HFFc6 (cell line): Measurements from ENCODE around the gene CREB5. TPM values are rescaled to one million over a fixed set of nuclear protein-coding genes. Genes with fewer than 3 reads are reported as not detected.

Source experiments
- DNase-seq: peaks from one replicate; pipeline ENCODE4 v3.0.0-alpha.2; 2018
- H3K27ac Mint-ChIP-seq: 2 replicates; pipeline ENCODE4 v1.8.0; 2020; ENCODE audit warnings: mild to moderate bottlenecking, mixed read lengths
- H3K27me3 Mint-ChIP-seq: 2 replicates; pipeline ENCODE4 v1.8.0; 2021; ENCODE audit warnings: mild to moderate bottlenecking, moderate library complexity, mixed read lengths; ENCODE audit not compliant: insufficient read depth
- H3K36me3 Mint-ChIP-seq: 2 replicates; pipeline ENCODE4 v1.8.0; 2021; ENCODE audit warnings: low read depth, mixed read lengths
- H3K4me1 Mint-ChIP-seq: 2 replicates; pipeline ENCODE4 v1.8.0; 2020; ENCODE audit warnings: low read depth, mixed read lengths
- H3K4me3 Mint-ChIP-seq: 2 replicates; pipeline ENCODE4 v1.8.0; 2020; ENCODE audit warnings: mild to moderate bottlenecking, moderate library complexity, mixed read lengths
- H3K9me3 Mint-ChIP-seq: 2 replicates; pipeline ENCODE4 v1.8.0; 2020; ENCODE audit warnings: mild to moderate bottlenecking, mixed read lengths
- CTCF ChIP-seq: fragments of 200-600 bp; sonication (generic); IDR thresholded peaks from 2 replicates; pipeline ENCODE4 v1.5.0; 2021; ENCODE audit warnings: antibody characterized with exemption, mild to moderate bottlenecking
- total RNA-seq, 6 experiments: library from RNA; stranded (reverse); fragmentation: NEBNext Ultra II Directional; extraction: Animal tissue kit (Norgen Biotek cat#: 25700); gene quantifications; 2 replicates in 1 of 6; 3 replicates in 5 of 6; pipeline ENCODE4 v1.2.3, GENCODE V29; 2021

CREB5 gene
- total RNA-seq, 6 experiments from 2014 or later, result 0.60 to 0.90 (median 0.79) TPM

- Mint-ChIP-seq H3K36me3 (no peaks in the 10 kb centered on the region), H3K27ac (no peak overlapping the region), H3K9me3 (peaks cover 12% of the 10 kb centered on the region; the same call in 1 of the 2 replicates), H3K4me3 (no peak overlapping the region), H3K4me1 (no peaks in the 10 kb centered on the region), H3K27me3 (peaks cover 1% of the 10 kb centered on the region; the same call in 1 of the 2 replicates)
- no peak for TF ChIP-seq CTCF
- DNase-seq, result no peak
These were observed 105.3 kb downstream of the CREB5 start for GRCh38 chr7:28517606-28518005.

- no peak for DNase-seq
- peaks cover 6% of the 10 kb centered on the region for H3K9me3 Mint-ChIP-seq
- no peak overlapping the region for H3K27ac Mint-ChIP-seq
- H3K4me3 Mint-ChIP-seq, result no peak overlapping the region
- H3K27me3 Mint-ChIP-seq, result peaks cover 13% of the 10 kb centered on the region
- H3K4me1 Mint-ChIP-seq, result no peaks in the 10 kb centered on the region
- no peaks in the 10 kb centered on the region for H3K36me3 Mint-ChIP-seq
- TF ChIP-seq CTCF, result no peak
These were observed 108.0 kb downstream of the CREB5 start for GRCh38 chr7:28520074-28521015.

GRCh38 chr7:28524978-28525377 lies 112.7 kb downstream of the CREB5 start:
- Mint-ChIP-seq H3K36me3 (no peaks in the 10 kb centered on the region), H3K27me3 (peaks cover 13% of the 10 kb centered on the region), H3K9me3 (peaks cover 12% of the 10 kb centered on the region), H3K4me3 (no peak overlapping the region), H3K27ac (no peak overlapping the region), H3K4me1 (no peaks in the 10 kb centered on the region)
- no peak for TF ChIP-seq CTCF
- DNase-seq, result no peak

- no peak overlapping the region for H3K4me3 Mint-ChIP-seq
- DNase-seq, result no peak
- no peak for TF ChIP-seq CTCF
- no peaks in the 10 kb centered on the region; the same call in 1 of the 2 replicates for H3K4me1 Mint-ChIP-seq
- H3K36me3 Mint-ChIP-seq, result no peaks in the 10 kb centered on the region
- H3K27me3 Mint-ChIP-seq, result peaks cover 4% of the 10 kb centered on the region
- H3K9me3 Mint-ChIP-seq, result peaks cover 20% of the 10 kb centered on the region
- no peak overlapping the region for H3K27ac Mint-ChIP-seq
These were observed 116.6 kb downstream of the CREB5 start for GRCh38 chr7:28528899-28529298.

GRCh38 chr7:28529755-28530154 lies 117.4 kb downstream of the CREB5 start:
- Mint-ChIP-seq H3K9me3 (peaks cover 19% of the 10 kb centered on the region), H3K36me3 (no peaks in the 10 kb centered on the region), H3K27me3 (no peaks in the 10 kb centered on the region; the same call in none of the 2 replicates), H3K27ac (no peak overlapping the region), H3K4me1 (no peaks in the 10 kb centered on the region; the same call in 1 of the 2 replicates), H3K4me3 (no peak overlapping the region)
- no peak for DNase-seq
- no peak for TF ChIP-seq CTCF
